K562 (cell line): ENCODE data around the gene GATA5.

Experiments
- CAMTA2 ChIP-seq: fragments of 250-450 bp; sonication (Bioruptor Pico); conservative IDR thresholded peaks from 2 replicates; pipeline ENCODE4 v1.5.1; 2022
- EP300 ChIP-seq: IDR thresholded peaks from 2 replicates; pipeline ENCODE4 v1.6.1; 2012; ENCODE audit warnings: low read length, improper control_type of control experiment
- POLR2AphosphoS2 ChIP-seq: IDR thresholded peaks from 2 replicates; pipeline ENCODE4 v1.6.1; 2012; ENCODE audit warnings: low read length, improper control_type of control experiment
- PPARD ChIP-seq: fragments of 250-450 bp; sonication (Bioruptor Pico); IDR thresholded peaks from 2 replicates; pipeline ENCODE4 v1.8.0; 2022; ENCODE audit warnings: inconsistent platforms, mild to moderate bottlenecking, moderate library complexity
- SIX5 ChIP-seq, 2 experiments: IDR thresholded peaks; 2 replicates each; pipeline ENCODE4 v1.6.1; 2011; ENCODE audit warnings: low read length in 2 of 2, borderline replicate concordance in 1 of 2, low read depth in 1 of 2, mild to moderate bottlenecking in 1 of 2, moderate library complexity in 1 of 2; ENCODE audit not compliant: insufficient read depth in 1 of 2
- TARDBP ChIP-seq: fragments of 450-650 bp; IDR thresholded peaks from 2 replicates; pipeline ENCODE4 v1.6.1; 2016
- TCF3 ChIP-seq: sonication (generic); formaldehyde crosslinking; IDR thresholded peaks from 2 replicates; pipeline ENCODE4 v1.4.0; 2020; ENCODE audit warnings: mild to moderate bottlenecking, missing genetic modification reagents
- ZFPM2 ChIP-seq: fragments of 250-450 bp; sonication (Bioruptor Pico); IDR thresholded peaks from 2 replicates; pipeline ENCODE4 v1.5.1; 2022; ENCODE audit warnings: mild to moderate bottlenecking
- TF ChIP-seq, protein P1 (sequence below), 3 experiments: IDR thresholded peaks in 2 of 3; conservative IDR thresholded peaks in 1 of 3; 2 replicates each; pipeline ENCODE4 v1.5.1; 2011 to 2012; ENCODE audit warnings: low read length in 3 of 3, mild to moderate bottlenecking in 3 of 3, control low read depth in 2 of 3, improper control_type of control experiment in 1 of 3, inconsistent platforms in 1 of 3, low read depth in 1 of 3, mixed read lengths in 1 of 3, moderate library complexity in 1 of 3; ENCODE audit not compliant: insufficient read depth in 2 of 3

DNA sequence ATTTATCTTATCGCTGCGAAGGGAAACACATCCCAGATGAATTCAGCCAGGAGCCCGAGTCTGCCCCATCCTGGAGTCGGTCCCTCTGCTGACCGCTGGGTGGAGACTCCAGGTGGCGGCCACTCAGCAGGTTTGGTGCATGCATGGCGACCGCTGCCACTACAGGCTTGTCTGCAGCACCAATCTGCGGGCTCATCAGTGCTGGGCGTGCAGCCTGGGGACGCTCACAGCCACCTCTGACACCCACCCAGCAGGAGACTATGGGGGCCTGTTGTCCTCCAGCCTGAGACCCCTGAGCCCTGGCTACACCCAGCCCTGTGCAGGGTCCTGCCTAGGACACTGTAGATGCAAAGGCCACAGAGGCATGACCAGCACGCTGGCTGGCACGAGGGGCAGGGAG is 40.5 kb upstream of the GATA5 start:
- TF ChIP-seq TARDBP = no peak
- TF ChIP-seq, protein P1, sequence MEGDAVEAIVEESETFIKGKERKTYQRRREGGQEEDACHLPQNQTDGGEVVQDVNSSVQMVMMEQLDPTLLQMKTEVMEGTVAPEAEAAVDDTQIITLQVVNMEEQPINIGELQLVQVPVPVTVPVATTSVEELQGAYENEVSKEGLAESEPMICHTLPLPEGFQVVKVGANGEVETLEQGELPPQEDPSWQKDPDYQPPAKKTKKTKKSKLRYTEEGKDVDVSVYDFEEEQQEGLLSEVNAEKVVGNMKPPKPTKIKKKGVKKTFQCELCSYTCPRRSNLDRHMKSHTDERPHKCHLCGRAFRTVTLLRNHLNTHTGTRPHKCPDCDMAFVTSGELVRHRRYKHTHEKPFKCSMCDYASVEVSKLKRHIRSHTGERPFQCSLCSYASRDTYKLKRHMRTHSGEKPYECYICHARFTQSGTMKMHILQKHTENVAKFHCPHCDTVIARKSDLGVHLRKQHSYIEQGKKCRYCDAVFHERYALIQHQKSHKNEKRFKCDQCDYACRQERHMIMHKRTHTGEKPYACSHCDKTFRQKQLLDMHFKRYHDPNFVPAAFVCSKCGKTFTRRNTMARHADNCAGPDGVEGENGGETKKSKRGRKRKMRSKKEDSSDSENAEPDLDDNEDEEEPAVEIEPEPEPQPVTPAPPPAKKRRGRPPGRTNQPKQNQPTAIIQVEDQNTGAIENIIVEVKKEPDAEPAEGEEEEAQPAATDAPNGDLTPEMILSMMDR (IDR thresholded peaks at IDR 0.05 in 2 of 3, conservative IDR thresholded peaks at IDR 0.05 in 1 of 3; ENCODE audit: insufficient read depth in 2 of 3, low read depth in 1 of 3, low read length in 3 of 3) = peak; percentile 78 to 91 (median 79)
- TF ChIP-seq SIX5 (IDR thresholded peaks at IDR 0.05; ENCODE audit: borderline replicate concordance in 1 of 2, insufficient read depth in 1 of 2, low read depth in 1 of 2, low read length in 2 of 2) = no peak
- TF ChIP-seq CAMTA2 (CRISPR knock-in tag) = no peak
- no peak for TF ChIP-seq POLR2AphosphoS2
- TF ChIP-seq PPARD = no peak
- no peak for TF ChIP-seq ZFPM2 (CRISPR knock-in tag)
- TF ChIP-seq EP300 = no peak
- no peak for TF ChIP-seq TCF3 (CRISPR knock-in tag)
